ENCODE results near the gene SLAMF8.

- no peak for TF ChIP-seq CTCF (IDR thresholded peaks at IDR 0.05)
- no peak for TF ChIP-seq POLR2A (IDR thresholded peaks at IDR 0.05)
- TF ChIP-seq EP300 (IDR thresholded peaks at IDR 0.05): no peak
Measured at GRCh38 chr1:159800177-159800930, 26.3 kb upstream of the SLAMF8 start.

All from ovary (tissue), 3 donors.